Cerebellar nuclear complex (tissue), 1 donor: Measurements from ENCODE around the gene CABP7.

ENCODE experiments used
- DNase-seq, 2 experiments: peaks; one replicate each; lab custom pipeline; 2025; lab: John Stamatoyannopoulos, UW

Gene CABP7

GRCh38 chr22:29719899-29720645, at the start of gene CABP7:
CABP7 (plus strand) TSS chr22:29720003; CDS start chr22:29720425, 422 bp downstream.
- DNase-seq, result no peak

- DNase-seq, result no peak
These were observed 49.2 kb upstream of the CABP7 start for GRCh38 chr22:29670626-29671025.

GRCh38 chr22:29673361-29674066, 46.3 kb upstream of the CABP7 start:
- no peak for DNase-seq

GRCh38 chr22:29674121-29674520, 45.7 kb upstream of the CABP7 start:
- DNase-seq, result no peak

GRCh38 chr22:29679316-29679715, 40.5 kb upstream of the CABP7 start:
- no peak for DNase-seq

GRCh38 chr22:29683536-29683935, 36.3 kb upstream of the CABP7 start:
- no peak for DNase-seq

GRCh38 chr22:29684244-29684643, 35.6 kb upstream of the CABP7 start:
- no peak for DNase-seq

- no peak for DNase-seq
These were observed 30.5 kb upstream of the CABP7 start for GRCh38 chr22:29689206-29689879.

- peak in 1 of 2 experiments; percentile 57 for DNase-seq
These were observed 30.0 kb upstream of the CABP7 start for GRCh38 chr22:29689880-29690213.

GRCh38 chr22:29690476-29690875, 29.3 kb upstream of the CABP7 start:
- DNase-seq, result no peak

GRCh38 chr22:29691636-29692326, 28.0 kb upstream of the CABP7 start:
- peak in 1 of 2 experiments; percentile 45 for DNase-seq

GRCh38 chr22:29692327-29692640, 27.5 kb upstream of the CABP7 start:
- DNase-seq, result peak in 1 of 2 experiments; percentile 17

GRCh38 chr22:29693161-29693560, 26.6 kb upstream of the CABP7 start:
- DNase-seq, result no peak

GRCh38 chr22:29693671-29694070, 26.1 kb upstream of the CABP7 start:
- no peak for DNase-seq

GRCh38 chr22:29695129-29695926, 24.5 kb upstream of the CABP7 start:
- no peak for DNase-seq

- DNase-seq, result no peak
These were observed 21.8 kb upstream of the CABP7 start for GRCh38 chr22:29697853-29698598.

- no peak for DNase-seq
These were observed 19.4 kb upstream of the CABP7 start for GRCh38 chr22:29700206-29700899.

- DNase-seq, result no peak
These were observed 19.0 kb upstream of the CABP7 start for GRCh38 chr22:29700900-29701154.

- no peak for DNase-seq
These were observed 18.4 kb upstream of the CABP7 start for GRCh38 chr22:29701155-29701999.
